Measurements from ENCODE around the gene CCZ1B. TPM values are rescaled to one million over a fixed set of nuclear protein-coding genes. Genes with fewer than 3 reads are reported as not detected.
"Not testable (repeated sequence)": the region's sequence is repeated elsewhere in the genome, so short reads cannot be mapped to it uniquely, and the experiment has no call there.

Gene CCZ1B
- polyA plus RNA-seq, 3 donors = 20.4 to 37.7 (median 21.9) TPM

- H4K20me1 ChIP-seq (ENCODE audit: insufficient read depth, low read length); H3K4me2 ChIP-seq (replicated peaks; ENCODE audit: extremely low read depth, low read length, poor library complexity, severe bottlenecking); intact Hi-C loops (cut with micrococcal nuclease); H2AFZ ChIP-seq (ENCODE audit: insufficient read depth, low read depth, low read length, poor library complexity, severe bottlenecking); H3K9ac ChIP-seq (ENCODE audit: insufficient read depth, low read length, poor library complexity, severe bottlenecking); H3K4me3 Mint-ChIP-seq; H3K79me2 ChIP-seq (ENCODE audit: insufficient read depth, low read length); H3K4me3 ChIP-seq (replicated peaks in 1 of 3; ENCODE audit: low read depth in 2 of 3, low read length in 3 of 3); H3K27me3 Mint-ChIP-seq (ENCODE audit: low read depth in 3 of 3); H3K27ac ChIP-seq (ENCODE audit: low read depth in 1 of 2, low read length in 2 of 2); DNase-seq; H3K9me3 Mint-ChIP-seq; H3K9me3 ChIP-seq (replicated peaks in 1 of 2; ENCODE audit: control insufficient read depth in 1 of 2, insufficient read depth in 1 of 2, low read length in 2 of 2); H3K27me3 ChIP-seq (ENCODE audit: control insufficient read depth in 2 of 2, insufficient read depth in 2 of 2, low read length in 2 of 2); H3K36me3 Mint-ChIP-seq; H3K36me3 ChIP-seq (replicated peaks in 1 of 2; ENCODE audit: control insufficient read depth in 1 of 2, insufficient read depth in 2 of 2, low read length in 2 of 2); H3K4me1 Mint-ChIP-seq; H3K4me1 ChIP-seq (ENCODE audit: control insufficient read depth in 1 of 2, insufficient read depth in 2 of 2, low read length in 2 of 2): not testable (repeated sequence)
- 100% methylated on average over 3 of the region's 6 CpGs for WGBS (ENCODE audit: insufficient coverage)
- peak overlapping the region in 1 of 7 donors; percentile 37 for H3K27ac Mint-ChIP-seq
Observed at GRCh38 chr7:6750173-6750572, 75.9 kb downstream of the CCZ1B start.

DNA sequence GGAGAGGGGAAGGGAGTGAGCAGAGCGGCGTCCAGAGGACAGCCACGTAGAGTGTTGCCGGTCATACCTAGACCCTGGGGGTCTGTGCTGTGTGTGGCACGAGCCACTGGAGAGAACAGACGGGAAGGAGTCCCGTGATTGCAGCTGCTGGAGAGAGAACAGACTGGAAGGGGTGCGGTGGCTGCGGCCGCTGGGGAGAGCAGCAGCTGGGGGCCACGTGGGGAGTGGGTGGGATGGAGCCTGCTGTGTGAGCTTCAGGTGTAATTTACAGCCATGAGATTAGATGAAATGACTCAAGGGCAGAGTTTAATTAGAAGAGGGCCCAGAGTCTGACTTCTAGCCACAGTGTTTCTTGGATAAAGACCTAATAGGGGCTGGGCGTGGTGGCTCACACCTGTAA, 76.7 kb downstream of the CCZ1B start:
- H3K9me3 ChIP-seq (replicated peaks in 1 of 2; ENCODE audit: control insufficient read depth in 1 of 2, insufficient read depth in 1 of 2, low read length in 2 of 2); H3K9ac ChIP-seq (ENCODE audit: insufficient read depth, low read length, poor library complexity, severe bottlenecking); H3K4me3 ChIP-seq (replicated peaks in 1 of 3; ENCODE audit: low read depth in 2 of 3, low read length in 3 of 3); H3K36me3 Mint-ChIP-seq; DNase-seq; H3K4me1 Mint-ChIP-seq; H3K9me3 Mint-ChIP-seq; H3K27ac Mint-ChIP-seq; intact Hi-C loops (cut with micrococcal nuclease); H3K79me2 ChIP-seq (ENCODE audit: insufficient read depth, low read length); H3K4me3 Mint-ChIP-seq; H4K20me1 ChIP-seq (ENCODE audit: insufficient read depth, low read length); H3K27me3 Mint-ChIP-seq (ENCODE audit: low read depth in 3 of 3); H3K27ac ChIP-seq (ENCODE audit: low read depth in 1 of 2, low read length in 2 of 2); H3K36me3 ChIP-seq (replicated peaks in 1 of 2; ENCODE audit: control insufficient read depth in 1 of 2, insufficient read depth in 2 of 2, low read length in 2 of 2); H2AFZ ChIP-seq (ENCODE audit: insufficient read depth, low read depth, low read length, poor library complexity, severe bottlenecking); H3K4me1 ChIP-seq (ENCODE audit: control insufficient read depth in 1 of 2, insufficient read depth in 2 of 2, low read length in 2 of 2); H3K4me2 ChIP-seq (replicated peaks; ENCODE audit: extremely low read depth, low read length, poor library complexity, severe bottlenecking); H3K27me3 ChIP-seq (ENCODE audit: control insufficient read depth in 2 of 2, insufficient read depth in 2 of 2, low read length in 2 of 2): not testable (repeated sequence)
- WGBS (ENCODE audit: insufficient coverage) = no CpG with 5 or more reads among the region's 12 CpGs

Other genes starting within 250 kb of the CCZ1B start
- 10 to 100 TPM; 30.3 to 55.6 (median 52.9) TPM for gene ZDHHC4, start 248.8 kb downstream of the CCZ1B start, polyA plus RNA-seq
- gene INTS15, start 236.3 kb downstream of the CCZ1B start, polyA plus RNA-seq = 10 to 100 TPM; 16.9 to 32.7 (median 17.2) TPM
- under 1 TPM in 1 of 3 donors, not detected in 2; 0.15 TPM for gene ZNF853, start 210.7 kb downstream of the CCZ1B start, polyA plus RNA-seq
- 10 to 100 TPM in 1 of 3 donors, 1 to 10 TPM in 1, under 1 TPM in 1; 0.66 to 41.1 (median 1.2) TPM for gene ZNF316, start 189.0 kb downstream of the CCZ1B start, polyA plus RNA-seq
- gene ZNF12, start 119.3 kb downstream of the CCZ1B start, polyA plus RNA-seq = 1 to 10 TPM; 4.9 to 8.1 (median 5.7) TPM
- gene RSPH10B2, start 72.2 kb downstream of the CCZ1B start, polyA plus RNA-seq = under 1 TPM in 1 of 3 donors, not detected in 2; 0.03 TPM